HK-2 (cell line): ENCODE results near the gene SLC39A9.
A peak's percentile ranks its signal among the peaks of the same experiment; 100 is the strongest.

Experiments
- DNase-seq: peaks from one replicate; pipeline ENCODE4 v3.0.0-alpha.2; 2018; ENCODE audit not compliant: unreplicated experiment

Gene SLC39A9

DNA sequence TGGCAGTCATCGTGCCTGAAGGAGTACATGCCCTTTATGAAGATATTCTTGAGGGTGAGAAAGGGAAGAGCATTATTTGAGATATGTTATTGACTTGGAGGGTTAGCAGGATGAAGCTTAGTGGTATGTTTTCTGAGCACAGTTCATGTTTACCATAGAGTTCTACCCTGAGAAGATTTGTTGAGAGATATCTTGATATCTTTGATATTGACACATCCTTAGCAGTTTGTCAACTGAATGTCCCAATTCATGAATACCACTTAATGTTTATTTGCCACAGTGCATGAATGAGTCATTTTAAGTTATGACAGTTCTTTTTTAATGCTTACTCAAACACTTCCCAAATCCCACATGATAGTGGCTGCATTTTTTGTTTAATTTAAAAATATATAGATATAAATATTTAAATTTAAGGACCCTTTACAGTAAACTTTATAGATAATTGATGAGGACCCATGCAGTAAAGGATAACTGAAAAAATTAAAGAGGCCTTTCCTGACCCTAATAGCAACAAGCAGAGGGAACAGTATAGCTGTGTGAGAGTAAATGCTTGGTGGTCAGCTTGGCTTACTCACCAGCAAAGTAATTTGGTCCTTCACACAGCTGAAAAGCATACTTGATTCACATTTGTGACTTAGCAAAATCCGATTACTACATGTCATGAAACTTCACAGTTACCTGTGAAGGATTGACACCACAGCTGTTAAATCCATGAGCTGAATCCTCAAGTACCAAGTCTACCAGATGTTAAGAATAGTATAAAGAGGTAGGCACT is 25.8 kb downstream of the SLC39A9 start:
- no peak for DNase-seq

DNA sequence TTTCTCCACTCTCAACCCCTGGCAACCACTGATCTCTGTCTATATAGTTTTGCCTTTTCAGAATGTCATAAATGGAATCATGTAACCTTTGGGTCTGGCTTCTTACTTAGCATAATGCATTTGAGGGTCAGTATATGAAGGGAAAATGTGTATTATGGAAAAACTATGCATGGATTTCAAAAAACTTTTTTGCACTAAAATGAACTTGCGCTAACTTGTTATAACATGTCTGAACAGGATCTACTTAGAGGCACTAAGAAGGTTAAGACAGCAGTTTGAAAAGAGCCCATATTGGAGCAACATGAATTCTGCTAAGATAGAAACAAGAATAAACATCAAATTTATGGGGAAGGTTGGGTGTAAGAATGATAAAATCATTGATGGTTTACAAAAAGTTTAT is 29.1 kb downstream of the SLC39A9 start:
- no peak for DNase-seq

DNA sequence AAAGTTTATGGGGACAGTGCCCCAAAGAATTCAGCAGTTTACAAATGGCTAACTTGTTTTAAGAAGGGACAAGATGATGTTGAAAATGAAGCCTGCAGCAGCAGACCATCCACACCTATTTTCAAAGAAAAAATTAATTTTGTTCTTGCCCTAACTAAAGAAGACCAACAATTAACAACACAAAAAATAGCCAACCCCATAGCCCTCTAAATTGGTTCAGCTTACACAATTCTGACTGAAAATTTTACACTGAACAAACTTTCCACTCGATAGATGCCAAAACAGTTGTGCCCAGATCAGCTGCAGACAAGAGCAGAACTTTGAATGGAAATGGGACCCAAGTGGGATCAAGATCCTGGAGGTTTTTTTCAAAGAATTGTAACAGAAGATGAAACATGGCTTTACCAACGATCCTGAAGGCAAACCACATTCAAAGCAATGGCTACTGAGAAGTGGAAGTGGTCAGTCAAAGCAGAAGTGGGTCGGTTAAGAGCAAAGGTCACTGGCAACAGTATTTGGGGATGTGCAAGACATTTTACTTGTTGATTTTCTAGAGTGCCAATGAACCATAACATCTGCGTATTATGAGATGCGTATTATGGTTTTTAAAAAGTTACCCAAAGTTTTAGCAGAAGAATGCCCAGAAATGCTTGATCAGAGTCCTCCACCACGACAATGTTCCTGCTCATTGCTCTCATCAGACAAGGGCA is 30.0 kb downstream of the SLC39A9 start:
- DNase-seq: no peak

DNA sequence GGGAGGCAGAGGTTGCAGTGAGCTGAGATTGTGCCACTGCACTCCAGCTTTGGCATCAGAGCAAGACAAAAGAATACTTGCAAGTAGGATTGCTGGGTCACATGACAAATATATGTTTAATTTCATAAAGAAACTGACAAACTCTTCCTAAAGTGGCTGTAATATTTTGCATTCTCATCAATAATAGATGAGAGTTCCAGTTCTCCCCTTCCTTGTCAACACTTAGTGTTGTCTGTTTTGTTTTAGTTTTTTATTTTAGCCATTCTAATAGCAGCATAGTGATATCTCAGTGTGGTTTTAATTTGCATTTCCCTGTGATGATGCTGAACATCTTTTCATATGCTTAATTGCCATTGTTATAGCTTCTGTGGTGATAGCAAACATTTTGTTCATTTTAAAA is 31.2 kb downstream of the SLC39A9 start:
- DNase-seq: no peak

DNA sequence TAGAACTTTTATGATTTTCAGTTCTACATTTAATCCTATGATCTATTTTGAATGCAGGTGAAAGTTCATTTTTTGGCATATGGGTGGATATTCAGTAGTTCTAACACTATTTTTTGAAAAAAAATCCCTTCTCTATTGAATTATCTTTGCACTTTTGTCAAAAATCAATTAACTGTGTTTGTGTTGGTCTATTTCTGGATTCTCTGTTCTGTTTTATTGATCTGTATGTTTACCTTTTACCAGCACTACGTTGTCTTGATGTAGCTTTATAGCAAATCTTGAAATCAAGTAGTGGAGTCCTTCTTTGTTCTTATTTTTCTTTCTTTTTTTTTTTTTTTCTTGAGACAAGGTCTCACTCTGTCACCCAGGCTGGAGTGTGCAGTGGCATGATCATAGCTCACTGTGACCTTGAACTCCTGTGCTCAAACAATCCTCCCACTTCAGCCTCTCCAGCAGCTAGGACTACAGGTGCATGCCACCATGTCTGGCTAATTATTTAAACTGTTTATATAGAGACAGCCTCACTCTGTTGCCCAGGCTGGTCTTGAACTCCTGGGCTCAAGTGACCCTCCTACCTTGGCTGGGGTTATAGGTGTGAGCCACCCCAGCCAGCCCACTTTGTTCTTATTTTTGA is 31.9 kb downstream of the SLC39A9 start:
- no peak for DNase-seq

DNA sequence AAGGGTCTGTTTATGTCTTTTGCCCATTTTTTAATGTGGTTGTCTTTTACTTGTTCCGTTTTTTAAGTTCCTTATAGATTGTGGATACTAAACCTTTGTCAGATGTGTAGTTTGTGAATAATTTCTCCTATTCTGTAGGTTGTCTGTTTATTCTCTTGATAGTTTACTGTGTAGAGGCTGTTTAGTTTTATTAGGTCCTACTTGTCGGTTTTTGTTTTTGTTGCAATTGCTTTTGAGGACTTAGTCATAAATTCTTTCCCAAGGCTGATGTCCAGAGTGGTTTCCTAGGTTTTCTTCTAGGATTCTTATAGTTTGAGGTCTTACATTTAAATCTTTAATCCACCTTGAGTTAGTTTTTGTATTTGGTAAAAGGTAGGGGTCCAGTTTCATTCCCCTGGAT is 33.9 kb downstream of the SLC39A9 start:
- DNase-seq: no peak

DNA sequence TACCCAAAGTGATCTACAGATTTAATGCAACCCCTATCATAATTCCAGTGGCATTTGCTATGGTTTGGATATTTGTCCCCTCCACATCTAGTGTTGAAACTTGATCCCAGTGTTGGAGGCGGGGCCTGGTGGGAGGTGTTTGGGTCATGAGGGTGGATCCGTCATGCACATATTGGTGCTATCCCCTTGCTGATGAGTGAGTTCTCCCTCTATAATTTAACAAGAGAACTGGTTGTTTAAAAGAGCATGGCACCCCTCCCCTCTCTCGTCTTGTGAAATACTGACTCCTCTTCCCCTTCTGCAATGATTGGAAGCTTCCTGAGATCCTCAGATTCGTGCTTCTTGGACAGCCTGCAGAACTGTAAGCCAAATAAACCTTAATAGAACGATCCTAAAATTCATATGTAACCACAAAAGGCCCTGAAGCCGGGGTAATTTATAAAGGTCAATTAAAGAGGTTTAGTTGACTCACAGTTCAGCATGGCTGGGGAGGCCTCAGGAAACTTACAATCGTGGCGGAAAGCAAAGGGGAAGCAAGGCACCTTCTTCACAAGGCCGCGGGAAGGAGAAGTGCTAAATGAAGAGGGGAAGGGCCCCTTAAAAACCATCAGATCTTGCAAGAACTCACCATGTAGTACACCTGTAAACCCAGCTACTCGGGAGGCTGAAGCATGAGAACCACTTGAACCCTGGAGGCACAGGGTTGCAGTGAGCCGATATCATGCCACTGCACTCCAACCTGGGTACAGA is 41.2 kb downstream of the SLC39A9 start:
- no peak for DNase-seq

DNA sequence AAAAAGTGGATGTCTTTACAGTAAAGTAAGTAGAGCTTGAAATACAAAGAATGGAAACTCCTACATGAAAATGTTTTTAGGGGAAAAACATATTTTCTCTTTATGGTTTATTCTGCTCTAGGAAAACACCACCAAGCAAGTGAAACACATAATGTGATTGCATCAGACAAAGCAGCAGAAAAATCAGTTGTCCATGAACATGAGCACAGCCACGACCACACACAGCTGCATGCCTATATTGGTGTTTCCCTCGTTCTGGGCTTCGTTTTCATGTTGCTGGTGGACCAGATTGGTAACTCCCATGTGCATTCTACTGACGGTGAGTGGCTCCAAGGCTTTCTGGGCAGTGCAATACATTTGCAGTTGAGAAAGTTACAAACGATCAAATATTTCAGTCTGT is 43.5 kb downstream of the SLC39A9 start:
- DNase-seq: no peak

DNA sequence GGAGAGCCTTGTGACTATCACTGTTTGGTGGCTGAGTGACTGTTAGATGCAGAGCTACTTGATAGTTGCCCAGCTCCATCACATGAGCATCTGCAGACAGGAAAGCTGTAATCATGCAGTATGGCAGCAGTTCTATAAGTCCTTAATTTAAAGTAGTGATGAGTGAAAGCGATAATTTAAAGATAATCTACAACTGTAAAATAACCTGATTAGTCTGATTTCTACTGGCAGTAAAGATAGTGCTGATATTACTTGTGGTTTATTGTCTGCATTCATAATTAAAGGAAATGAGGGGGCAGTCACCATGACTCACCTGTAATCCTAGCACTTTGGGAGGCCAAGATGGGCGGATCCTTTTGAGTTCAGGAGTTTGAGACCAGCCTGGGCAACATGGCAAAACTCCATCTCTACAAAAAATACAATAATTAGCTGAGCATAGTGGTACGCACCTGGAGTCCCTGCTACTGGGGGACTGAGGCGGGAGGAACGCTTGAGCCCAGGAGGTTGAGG is 44.9 kb downstream of the SLC39A9 start:
- no peak for DNase-seq

DNA sequence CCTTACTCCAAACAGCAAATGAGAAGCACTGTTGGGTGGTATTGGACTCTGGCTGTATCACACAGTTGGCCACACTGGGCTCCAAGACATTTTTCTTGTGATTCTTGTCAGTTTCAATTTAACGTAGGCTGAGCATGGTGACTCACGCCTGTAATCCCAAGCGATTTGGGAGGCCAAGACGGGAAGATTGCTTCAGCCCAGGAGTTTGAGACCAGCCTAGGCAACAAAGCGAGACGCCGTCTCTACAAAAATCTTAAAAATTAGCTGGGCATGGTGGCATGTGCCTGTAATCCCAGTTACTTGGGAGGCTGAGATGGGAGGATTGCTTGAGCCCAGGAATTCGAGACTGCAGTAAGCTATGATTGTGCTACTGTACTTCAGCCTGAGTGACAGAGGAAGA is 50.7 kb downstream of the SLC39A9 start:
- DNase-seq: no peak

DNA sequence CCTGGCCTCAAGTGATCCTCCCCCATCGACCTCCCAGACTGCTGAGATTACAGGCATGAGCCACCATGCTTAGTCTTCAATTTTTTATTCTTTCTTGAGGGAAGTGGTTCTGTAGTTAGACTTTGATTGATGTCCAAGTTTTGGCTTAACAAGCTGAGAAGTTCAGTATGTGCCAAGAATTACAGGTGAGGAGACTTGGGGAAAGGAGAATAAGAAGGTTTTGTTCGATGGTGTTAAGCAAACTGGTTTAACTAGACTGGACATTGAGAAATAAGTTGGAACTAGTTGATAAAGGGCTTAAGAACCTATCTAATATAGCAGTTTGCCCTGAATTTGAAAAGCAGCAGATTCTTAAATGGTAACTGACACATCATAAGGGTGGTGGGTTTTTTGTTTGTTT is 53.4 kb downstream of the SLC39A9 start:
- DNase-seq: no peak

DNA sequence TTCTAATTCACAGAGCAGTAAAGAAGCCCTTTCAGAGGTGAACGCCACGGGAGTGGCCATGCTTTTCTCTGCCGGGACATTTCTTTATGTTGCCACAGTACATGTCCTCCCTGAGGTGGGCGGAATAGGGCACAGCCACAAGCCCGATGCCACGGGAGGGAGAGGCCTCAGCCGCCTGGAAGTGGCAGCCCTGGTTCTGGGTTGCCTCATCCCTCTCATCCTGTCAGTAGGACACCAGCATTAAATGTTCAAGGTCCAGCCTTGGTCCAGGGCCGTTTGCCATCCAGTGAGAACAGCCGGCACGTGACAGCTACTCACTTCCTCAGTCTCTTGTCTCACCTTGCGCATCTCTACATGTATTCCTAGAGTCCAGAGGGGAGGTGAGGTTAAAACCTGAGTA is 59.9 kb downstream of the SLC39A9 start:
- no peak for DNase-seq

DNA sequence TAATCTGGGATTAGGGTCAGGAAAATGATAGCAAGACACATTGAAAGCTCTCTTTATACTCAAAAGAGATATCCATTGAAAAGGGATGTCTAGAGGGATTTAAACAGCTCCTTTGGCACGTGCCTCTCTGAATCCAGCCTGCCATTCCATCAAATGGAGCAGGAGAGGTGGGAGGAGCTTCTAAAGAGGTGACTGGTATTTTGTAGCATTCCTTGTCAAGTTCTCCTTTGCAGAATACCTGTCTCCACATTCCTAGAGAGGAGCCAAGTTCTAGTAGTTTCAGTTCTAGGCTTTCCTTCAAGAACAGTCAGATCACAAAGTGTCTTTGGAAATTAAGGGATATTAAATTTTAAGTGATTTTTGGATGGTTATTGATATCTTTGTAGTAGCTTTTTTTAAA is 60.6 kb downstream of the SLC39A9 start:
- no peak for DNase-seq

DNA sequence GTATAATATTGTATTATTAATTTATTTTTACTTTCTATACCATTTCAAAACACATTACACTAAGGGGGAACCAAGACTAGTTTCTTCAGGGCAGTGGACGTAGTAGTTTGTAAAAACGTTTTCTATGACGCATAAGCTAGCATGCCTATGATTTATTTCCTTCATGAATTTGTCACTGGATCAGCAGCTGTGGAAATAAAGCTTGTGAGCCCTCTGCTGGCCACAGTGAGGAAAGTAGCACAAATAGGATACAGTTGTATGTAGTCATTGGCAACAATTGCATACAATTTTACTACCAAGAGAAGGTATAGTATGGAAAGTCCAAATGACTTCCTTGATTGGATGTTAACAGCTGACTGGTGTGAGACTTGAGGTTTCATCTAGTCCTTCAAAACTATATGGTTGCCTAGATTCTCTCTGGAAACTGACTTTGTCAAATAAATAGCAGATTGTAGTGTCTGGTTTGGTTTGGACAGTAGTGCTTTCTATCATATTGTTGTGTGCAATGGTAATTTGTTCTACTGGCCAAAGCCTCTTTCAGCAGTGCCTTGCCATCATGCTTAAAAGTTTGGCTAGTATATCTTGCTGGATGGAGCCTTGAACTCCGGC is 61.7 kb downstream of the SLC39A9 start:
- DNase-seq: peak; percentile 46

DNA sequence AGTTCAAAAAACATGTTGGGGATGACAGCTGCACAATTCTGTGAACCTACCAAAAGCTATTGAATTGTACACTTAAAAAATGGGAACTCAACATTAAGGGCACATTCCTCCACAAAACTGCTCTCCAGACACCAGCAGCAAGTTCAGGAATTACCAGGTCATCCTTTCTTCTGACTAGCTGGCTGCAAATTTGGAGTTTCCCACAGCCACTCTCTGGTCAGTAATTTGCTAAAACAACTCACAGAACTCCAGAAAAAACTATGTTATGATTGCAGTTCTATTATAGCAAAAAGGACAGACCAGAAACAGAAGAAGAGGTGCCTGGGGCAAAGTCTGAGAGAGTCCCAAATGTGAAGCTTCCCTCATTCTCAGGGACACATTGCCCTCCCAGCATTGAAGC is 65.9 kb downstream of the SLC39A9 start:
- no peak for DNase-seq

DNA sequence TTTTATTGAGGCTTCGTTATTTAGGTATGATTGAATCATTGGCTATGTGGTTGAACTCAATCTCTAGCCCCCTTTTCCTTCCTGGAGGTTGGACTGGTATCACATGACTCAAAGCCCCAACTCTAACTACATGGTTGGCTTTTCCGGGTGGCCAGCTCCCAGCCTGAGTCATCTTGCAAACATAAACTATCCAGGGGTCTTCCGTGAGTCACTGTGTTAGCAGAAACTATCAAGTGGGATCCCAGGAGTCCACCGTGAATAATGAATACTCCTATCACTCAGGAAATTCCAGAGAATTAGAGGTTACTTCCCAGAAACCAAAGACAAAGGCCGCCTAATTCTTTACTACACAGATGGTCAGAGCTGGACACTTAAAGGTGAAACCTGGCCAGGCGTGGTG is 66.3 kb downstream of the SLC39A9 start:
- DNase-seq: peak; percentile 81

DNA sequence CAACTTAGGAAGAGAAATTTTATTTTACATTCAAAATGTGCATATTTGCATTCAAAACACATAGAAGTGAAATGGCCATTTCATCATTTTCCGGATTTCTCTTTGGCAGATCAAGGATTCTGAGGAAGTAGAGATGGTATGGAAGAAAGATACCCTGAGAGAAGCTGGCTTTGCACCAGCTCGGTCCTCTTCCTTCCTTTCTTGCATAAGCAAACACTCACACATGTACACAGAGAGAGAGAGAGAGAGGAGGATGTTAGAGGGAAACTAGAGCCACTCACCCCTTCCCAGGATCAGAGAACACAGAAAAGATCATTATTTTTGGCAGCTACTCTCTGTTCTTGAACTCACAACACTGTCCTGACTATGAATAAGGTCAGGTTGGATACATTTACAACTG is 70.5 kb downstream of the SLC39A9 start:
- no peak for DNase-seq

DNA sequence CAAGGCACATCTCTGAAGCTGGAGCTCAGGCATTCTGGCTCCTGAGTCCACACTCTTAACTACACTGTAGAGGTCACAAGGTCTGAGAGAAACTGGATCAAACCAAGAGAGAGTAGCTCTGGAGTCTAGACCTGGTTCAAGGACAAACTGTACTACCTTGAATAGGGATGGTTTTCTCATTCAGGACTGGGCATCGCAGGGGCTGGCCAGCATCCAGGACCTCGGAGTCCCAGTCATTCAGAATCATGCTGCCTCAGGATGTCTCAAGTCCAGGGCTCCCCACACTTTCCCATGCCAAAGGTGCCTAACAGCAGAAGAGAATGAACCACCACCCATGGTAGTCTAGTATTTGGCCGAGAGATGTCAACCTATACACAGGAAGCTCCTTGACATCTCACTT is 72.9 kb downstream of the SLC39A9 start:
- no peak for DNase-seq

DNA sequence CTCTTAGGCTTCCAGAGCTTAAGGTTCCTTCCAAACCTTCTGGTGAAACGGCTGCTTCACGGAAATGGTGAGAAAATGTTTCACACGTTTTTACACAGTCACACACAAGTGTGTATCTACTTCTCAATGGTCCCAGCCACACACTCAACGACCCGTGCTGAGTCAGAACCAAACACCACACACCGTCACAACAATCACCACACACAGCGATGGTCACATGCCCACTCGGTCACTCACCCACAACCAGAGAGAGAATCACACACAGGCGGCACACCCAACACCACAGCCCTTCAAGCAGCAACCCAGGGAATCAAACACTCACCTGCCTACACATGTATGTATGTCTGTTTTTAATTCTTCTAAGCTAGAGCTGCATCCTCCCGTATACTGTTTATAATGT is 73.4 kb downstream of the SLC39A9 start:
- no peak for DNase-seq

DNA sequence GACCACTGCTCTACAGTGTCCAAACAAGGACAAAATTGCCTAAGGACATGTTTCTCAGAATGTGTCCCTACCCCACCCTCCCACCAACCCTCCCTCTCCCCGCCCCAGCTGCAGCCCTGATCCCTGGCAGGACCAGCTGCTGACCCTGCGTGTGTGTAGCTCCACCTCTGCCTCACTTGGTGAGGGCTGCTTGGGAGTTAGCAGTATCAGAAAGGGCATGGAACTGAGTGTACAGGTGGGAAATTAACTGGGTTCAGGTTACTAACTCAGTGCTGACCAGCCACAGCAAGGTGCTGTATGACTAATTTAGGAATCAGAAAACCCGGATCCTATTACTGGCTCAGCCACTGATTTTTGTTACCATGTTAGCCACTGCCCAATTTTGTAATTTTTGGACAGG is 74.8 kb downstream of the SLC39A9 start:
- DNase-seq: no peak

DNA sequence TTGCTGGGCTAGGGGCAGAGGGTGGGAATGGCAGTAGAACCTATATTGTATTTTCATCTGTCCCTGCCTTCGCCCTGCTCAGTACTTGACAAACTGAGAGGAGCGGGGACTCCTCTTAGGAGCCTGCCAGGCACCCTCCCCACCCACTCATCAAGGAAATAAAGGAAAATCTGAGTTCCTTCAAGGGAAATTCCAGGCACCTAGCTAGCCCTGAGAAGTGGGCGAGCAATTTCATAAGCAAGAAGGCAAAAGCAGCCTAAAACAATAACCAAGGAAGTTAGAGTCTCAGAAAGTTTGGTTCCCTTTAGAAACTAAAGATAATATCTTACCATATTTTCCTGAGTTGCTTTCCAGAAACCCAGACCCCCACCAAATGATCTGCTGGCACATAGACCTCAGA is 75.5 kb downstream of the SLC39A9 start:
- DNase-seq: no peak
